Caco-2 (cell line): ENCODE results near the gene KLHL22. TPM values are rescaled to one million over a fixed set of nuclear protein-coding genes. Genes with fewer than 3 reads are reported as not detected.

Experiments
- BruUV-seq: library from RNA; stranded (reverse); fragments of 400-500 nt; replicated peaks from 2 replicates; lab custom pipeline; 2021; lab: Mats Ljungman, UMichigan
- CTCF ChIA-PET: fragments of 300-600 bp; sonication (Branson Sonifier 250); formaldehyde crosslinking; loops from one replicate; lab custom pipeline; 2022; ENCODE audit warnings: antibody characterized with exemption; lab: Charles Lee
- POLR2A ChIA-PET: fragments of 300-600 bp; sonication (Branson Sonifier 250); formaldehyde crosslinking; loops from one replicate; lab custom pipeline; 2022; ENCODE audit warnings: antibody characterized with exemption; lab: Charles Lee
- DNase-seq, 2 experiments: peaks; one replicate each; pipeline versions ENCODE4 v3.0.0 to v3.0.0-alpha.2; 2020 to 2022
- H3K27me3 ChIP-seq: replicated peaks from 2 replicates; pipeline ENCODE4 v1.6.0; 2011; ENCODE audit warnings: low read length; ENCODE audit not compliant: control insufficient read depth, insufficient read depth
- H3K36me3 ChIP-seq: 2 replicates; pipeline ENCODE4 v1.5.1; 2011; ENCODE audit warnings: low read length; ENCODE audit not compliant: control insufficient read depth, insufficient read depth
- H3K4me1 ChIP-seq: fragments of 250-450 bp; sonication (Bioruptor Pico); 2 replicates; pipeline ENCODE4 v1.5.1; 2020; ENCODE audit warnings: mild to moderate bottlenecking
- H3K4me3 ChIP-seq: 2 replicates; pipeline ENCODE4 v1.5.1; 2011; ENCODE audit warnings: low read depth, mild to moderate bottlenecking, control low read depth, low read length
- H3K9me3 ChIP-seq: fragments of 250-450 bp; sonication (Bioruptor Pico); 2 replicates; pipeline ENCODE4 v1.5.1; 2020; ENCODE audit warnings: mild to moderate bottlenecking, moderate library complexity
- H3K27ac Mint-ChIP-seq: one replicate; pipeline ENCODE4 v1.8.0; 2022; ENCODE audit warnings: mixed read lengths; ENCODE audit not compliant: unreplicated experiment
- H3K27me3 Mint-ChIP-seq: one replicate; pipeline ENCODE4 v1.8.0; 2022; ENCODE audit warnings: mixed read lengths; ENCODE audit not compliant: insufficient read depth, unreplicated experiment
- H3K36me3 Mint-ChIP-seq: one replicate; pipeline ENCODE4 v1.8.0; 2022; ENCODE audit warnings: mild to moderate bottlenecking, mixed read lengths; ENCODE audit not compliant: insufficient read depth, unreplicated experiment
- H3K4me1 Mint-ChIP-seq: one replicate; pipeline ENCODE4 v1.8.0; 2022; ENCODE audit warnings: low read depth, mixed read lengths; ENCODE audit not compliant: unreplicated experiment
- H3K4me3 Mint-ChIP-seq: one replicate; pipeline ENCODE4 v1.8.0; 2022; ENCODE audit warnings: mild to moderate bottlenecking, moderate library complexity, mixed read lengths; ENCODE audit not compliant: unreplicated experiment
- H3K9me3 Mint-ChIP-seq: one replicate; pipeline ENCODE4 v1.8.0; 2022; ENCODE audit warnings: mixed read lengths; ENCODE audit not compliant: unreplicated experiment
- CTCF ChIP-seq, 2 experiments: fragments of 200-600 bp in 1 of 2; IDR thresholded peaks; 1 replicate in 1 of 2; 2 replicates in 1 of 2; pipeline versions ENCODE4 v1.5.1 to v1.8.0; 2011 to 2022; ENCODE audit warnings: antibody characterized with exemption in 1 of 2, control low read depth in 1 of 2, inconsistent platforms in 1 of 2, low read depth in 1 of 2, low read length in 1 of 2, mild to moderate bottlenecking in 1 of 2, moderate library complexity in 1 of 2; ENCODE audit not compliant: insufficient read depth in 1 of 2, severe bottlenecking in 1 of 2, unreplicated experiment in 1 of 2
- intact Hi-C: fragments of 100-400 bp; cut with micrococcal nuclease; formaldehyde crosslinking; loops from one replicate; pipeline ENCODE4 v1.10.0; 2022; ENCODE audit not compliant: unreplicated experiment
- total RNA-seq: library from RNA; stranded (reverse); gene quantifications from 2 replicates; pipeline ENCODE4 v1.2.3, GENCODE V29; 2022

The KLHL22 gene
- total RNA-seq, 1 experiment from 2014 or later = 24.4 TPM

- H3K4me3 Mint-ChIP-seq = no peak overlapping the region
- POLR2A ChIA-PET = no interaction called here
Measured at GRCh38 chr22:20396639-20397038, 99.0 kb downstream of the KLHL22 start.

DNA sequence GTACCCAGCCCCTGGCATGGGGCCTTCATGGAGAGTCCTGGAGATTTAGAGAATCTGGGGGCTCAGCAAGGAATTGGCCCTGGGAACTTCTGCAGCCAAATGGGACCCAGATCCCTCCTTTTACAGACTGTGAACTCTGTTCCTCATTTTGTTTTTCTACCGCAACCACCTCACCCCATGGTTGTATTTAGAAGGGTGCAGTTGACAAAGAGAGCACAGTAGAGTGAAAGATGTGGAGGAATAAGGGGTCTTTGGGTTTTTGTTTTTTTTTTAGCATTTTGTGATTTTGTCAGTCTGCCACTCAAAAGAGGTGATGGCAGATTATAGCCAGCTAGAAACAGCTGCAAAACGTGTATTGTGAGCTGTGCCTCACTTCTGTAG is 99.7 kb downstream of the KLHL22 start:
- no peaks in the 10 kb centered on the region for H3K27me3 ChIP-seq
- ChIA-PET CTCF (no interaction called here), POLR2A (no interaction called here)
- H3K4me3 ChIP-seq = no peak overlapping the region
- H3K4me1 ChIP-seq = peaks cover 9% of the 10 kb centered on the region
- H3K27ac Mint-ChIP-seq = no peak overlapping the region
- H3K4me3 Mint-ChIP-seq = peak overlapping the region; percentile 83
- H3K4me1 Mint-ChIP-seq = no peaks in the 10 kb centered on the region
- TF ChIP-seq CTCF (IDR thresholded peaks at IDR 0.05; ENCODE audit: insufficient read depth in 1 of 2, low read depth in 1 of 2, low read length in 1 of 2, severe bottlenecking in 1 of 2, unreplicated experiment in 1 of 2) = no peak
- H3K27me3 Mint-ChIP-seq = no peaks in the 10 kb centered on the region
- DNase-seq = no peak
- intact Hi-C loops = no loop called here
- no TSS peak for BruUV-seq
- H3K9me3 ChIP-seq = no peaks in the 10 kb centered on the region
- H3K36me3 Mint-ChIP-seq = peaks cover 4% of the 10 kb centered on the region
- no peaks in the 10 kb centered on the region for H3K9me3 Mint-ChIP-seq
- 0 out of 2 replicates have a peak, but pooled peaks cover under 1% of the 10 kb centered on the region for H3K36me3 ChIP-seq

More at GRCh38 chr22:20396639-20397038, 99.0 kb downstream of the KLHL22 start:
- CTCF ChIA-PET = interaction anchor here (0.6 kb wide), 1 partner anchor 1346 kb away, joined by 4 read pairs; no protein-coding TSS in a partner anchor
- no peak for TF ChIP-seq CTCF (IDR thresholded peaks at IDR 0.05; ENCODE audit: insufficient read depth in 1 of 2, low read depth in 1 of 2, low read length in 1 of 2, severe bottlenecking in 1 of 2, unreplicated experiment in 1 of 2)
- peaks cover 4% of the 10 kb centered on the region for H3K36me3 Mint-ChIP-seq
- no peak overlapping the region for H3K4me3 ChIP-seq
- H3K27me3 ChIP-seq = no peaks in the 10 kb centered on the region
- intact Hi-C loops = no loop called here
- H3K27me3 Mint-ChIP-seq = no peaks in the 10 kb centered on the region
- H3K36me3 ChIP-seq = 0 out of 2 replicates have a peak, but pooled peaks cover 2% of the 10 kb centered on the region
- H3K4me1 Mint-ChIP-seq = no peaks in the 10 kb centered on the region
- H3K27ac Mint-ChIP-seq = no peak overlapping the region
- no peaks in the 10 kb centered on the region for H3K9me3 Mint-ChIP-seq
- DNase-seq = no peak
- H3K4me1 ChIP-seq = peaks cover 9% of the 10 kb centered on the region
- no TSS peak for BruUV-seq
- H3K9me3 ChIP-seq = no peaks in the 10 kb centered on the region

- Mint-ChIP-seq H3K27me3 (no peaks in the 10 kb centered on the region), H3K36me3 (peaks cover 4% of the 10 kb centered on the region), H3K9me3 (no peaks in the 10 kb centered on the region), H3K4me3 (peak overlapping the region; percentile 83), H3K4me1 (no peaks in the 10 kb centered on the region), H3K27ac (peak overlapping the region; percentile 75)
- Histone ChIP-seq H3K27me3 (no peaks in the 10 kb centered on the region), H3K36me3 (no peaks in the 10 kb centered on the region), H3K4me3 (no peak overlapping the region), H3K4me1 (peaks cover 9% of the 10 kb centered on the region), H3K9me3 (no peaks in the 10 kb centered on the region)
- ChIA-PET POLR2A (no interaction called here), CTCF (interaction anchor here (2.3 kb wide), 1 partner anchor 23 kb away, joined by 10 read pairs; no protein-coding TSS in a partner anchor)
- no TSS peak for BruUV-seq
- TF ChIP-seq CTCF (IDR thresholded peaks at IDR 0.05; ENCODE audit: insufficient read depth in 1 of 2, low read depth in 1 of 2, low read length in 1 of 2, severe bottlenecking in 1 of 2, unreplicated experiment in 1 of 2) = no peak
- intact Hi-C loops = no loop called here
- DNase-seq = no peak
Measured at GRCh38 chr22:20395181-20395906, 100.3 kb downstream of the KLHL22 start.
